BE2C (cell line): ENCODE results near the gene PRELID1.

Experiments used
- DNase-seq: peaks from one replicate; pipeline ENCODE4 v3.0.0-alpha.2; 2020
- H3K27me3 ChIP-seq: fragments of 250-450 bp; sonication (Bioruptor Pico); 2 replicates; pipeline ENCODE4 v1.5.1; 2020; ENCODE audit warnings: mild to moderate bottlenecking
- H3K36me3 ChIP-seq: fragments of 250-450 bp; sonication (Bioruptor Pico); 2 replicates; pipeline ENCODE4 v1.5.1; 2020; ENCODE audit warnings: mild to moderate bottlenecking
- H3K4me1 ChIP-seq: fragments of 250-450 bp; sonication (Bioruptor Pico); 2 replicates; pipeline ENCODE4 v1.5.1; 2020
- H3K4me3 ChIP-seq: 2 replicates; pipeline ENCODE4 v1.5.1; 2011; ENCODE audit warnings: low read depth, low read length
- H3K9me3 ChIP-seq: fragments of 250-450 bp; sonication (Bioruptor Pico); 2 replicates; pipeline ENCODE4 v1.5.1; 2020
- TF ChIP-seq, protein P1 (sequence below): IDR thresholded peaks from 2 replicates; pipeline ENCODE4 v1.5.1; 2012; ENCODE audit warnings: mild to moderate bottlenecking, low read depth, low read length

PRELID1 gene

DNA sequence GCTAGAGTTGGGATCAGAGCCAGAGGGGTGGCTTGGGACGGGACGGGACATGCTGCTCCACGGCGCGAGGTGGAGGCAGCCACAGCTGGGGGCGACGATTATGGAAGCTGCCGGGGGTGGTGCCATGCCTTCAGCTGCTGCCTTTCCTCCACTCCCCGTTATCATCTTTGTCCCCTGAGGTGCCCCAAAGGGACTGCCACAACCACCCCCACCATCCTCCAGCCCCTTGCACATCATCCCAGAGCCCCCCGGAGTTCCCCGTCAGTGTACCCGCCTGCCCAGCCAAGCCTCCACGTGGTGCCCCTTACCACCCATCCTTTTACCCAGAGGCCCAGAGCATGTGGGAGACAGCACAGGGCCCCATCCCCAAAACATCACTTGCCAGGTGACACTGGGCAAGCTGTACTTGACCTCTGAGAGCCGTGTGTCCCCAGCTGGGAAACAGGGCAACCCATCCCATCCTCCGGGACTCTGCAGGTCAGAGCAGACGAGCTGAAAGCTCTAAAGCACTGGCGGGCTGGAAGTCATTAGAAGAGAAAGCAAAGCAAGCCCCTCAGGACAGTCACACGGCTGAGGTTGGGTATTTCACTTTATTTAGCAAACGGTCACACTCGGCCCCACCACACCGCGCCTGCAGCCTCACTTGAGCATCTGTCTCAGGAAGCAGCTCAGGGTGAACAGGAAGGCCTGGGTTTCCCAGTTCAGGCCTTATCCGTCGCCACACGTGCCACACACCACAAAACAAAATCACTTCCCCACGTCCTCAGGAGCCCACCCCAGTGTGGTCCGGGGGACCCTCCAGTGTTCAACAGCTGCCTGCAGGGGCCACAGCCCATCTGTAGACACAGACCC is 27.6 kb downstream of the PRELID1 start:
- H3K9me3 ChIP-seq, result no peaks in the 10 kb centered on the region
- peaks cover 46% of the 10 kb centered on the region for H3K36me3 ChIP-seq
- peaks cover 18% of the 10 kb centered on the region for H3K4me1 ChIP-seq
- TF ChIP-seq, protein P1, sequence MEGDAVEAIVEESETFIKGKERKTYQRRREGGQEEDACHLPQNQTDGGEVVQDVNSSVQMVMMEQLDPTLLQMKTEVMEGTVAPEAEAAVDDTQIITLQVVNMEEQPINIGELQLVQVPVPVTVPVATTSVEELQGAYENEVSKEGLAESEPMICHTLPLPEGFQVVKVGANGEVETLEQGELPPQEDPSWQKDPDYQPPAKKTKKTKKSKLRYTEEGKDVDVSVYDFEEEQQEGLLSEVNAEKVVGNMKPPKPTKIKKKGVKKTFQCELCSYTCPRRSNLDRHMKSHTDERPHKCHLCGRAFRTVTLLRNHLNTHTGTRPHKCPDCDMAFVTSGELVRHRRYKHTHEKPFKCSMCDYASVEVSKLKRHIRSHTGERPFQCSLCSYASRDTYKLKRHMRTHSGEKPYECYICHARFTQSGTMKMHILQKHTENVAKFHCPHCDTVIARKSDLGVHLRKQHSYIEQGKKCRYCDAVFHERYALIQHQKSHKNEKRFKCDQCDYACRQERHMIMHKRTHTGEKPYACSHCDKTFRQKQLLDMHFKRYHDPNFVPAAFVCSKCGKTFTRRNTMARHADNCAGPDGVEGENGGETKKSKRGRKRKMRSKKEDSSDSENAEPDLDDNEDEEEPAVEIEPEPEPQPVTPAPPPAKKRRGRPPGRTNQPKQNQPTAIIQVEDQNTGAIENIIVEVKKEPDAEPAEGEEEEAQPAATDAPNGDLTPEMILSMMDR, result no peak
- no peaks in the 10 kb centered on the region for H3K27me3 ChIP-seq
- no peak for DNase-seq
- no peak overlapping the region for H3K4me3 ChIP-seq

DNA sequence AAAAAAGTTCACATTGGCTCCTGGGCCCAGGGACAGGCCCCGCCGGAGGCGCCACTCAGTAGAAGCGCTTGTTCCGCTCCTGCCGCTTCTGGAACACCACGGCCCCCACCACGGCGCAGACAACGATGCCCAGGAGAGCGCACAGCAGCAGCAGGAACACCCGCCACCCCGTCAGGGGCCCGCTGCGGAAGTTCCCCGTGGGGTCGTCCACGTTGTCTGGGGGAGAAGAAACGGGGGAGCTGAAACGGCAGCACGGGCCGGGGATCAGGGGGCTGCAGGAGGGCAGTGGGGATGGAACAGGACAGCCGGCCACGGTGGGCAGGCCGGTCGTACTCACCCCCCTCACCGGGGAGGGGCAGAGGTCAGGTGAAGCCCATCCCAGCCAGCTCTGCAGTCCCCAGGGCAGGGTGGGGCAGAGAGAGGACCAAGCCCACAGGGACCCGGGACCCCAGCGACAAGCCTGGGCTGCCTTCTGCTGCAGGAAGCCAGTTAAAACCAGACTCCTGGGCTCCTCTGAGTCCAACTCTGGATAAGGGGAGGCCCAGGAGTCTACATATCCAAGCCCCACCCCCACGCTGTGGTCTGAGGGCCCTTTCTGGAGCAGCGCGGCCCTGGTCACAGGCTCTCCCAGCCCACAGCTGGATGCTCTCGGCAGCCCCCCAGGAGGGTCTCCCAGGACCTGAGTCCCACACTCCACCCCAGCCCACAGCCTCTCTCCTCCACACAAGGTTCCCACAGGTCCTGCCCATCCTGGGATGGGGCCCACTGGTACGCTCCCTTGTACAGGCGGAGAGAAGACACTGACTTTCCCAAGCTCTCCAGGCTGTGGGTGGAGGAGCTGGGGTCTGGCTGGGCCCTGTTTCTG is 28.7 kb downstream of the PRELID1 start:
- H3K4me3 ChIP-seq, result no peak overlapping the region
- TF ChIP-seq, protein P1, result no peak
- no peaks in the 10 kb centered on the region for H3K9me3 ChIP-seq
- H3K4me1 ChIP-seq, result peaks cover 18% of the 10 kb centered on the region
- H3K27me3 ChIP-seq, result no peaks in the 10 kb centered on the region
- H3K36me3 ChIP-seq, result peaks cover 53% of the 10 kb centered on the region
- DNase-seq, result no peak

DNA sequence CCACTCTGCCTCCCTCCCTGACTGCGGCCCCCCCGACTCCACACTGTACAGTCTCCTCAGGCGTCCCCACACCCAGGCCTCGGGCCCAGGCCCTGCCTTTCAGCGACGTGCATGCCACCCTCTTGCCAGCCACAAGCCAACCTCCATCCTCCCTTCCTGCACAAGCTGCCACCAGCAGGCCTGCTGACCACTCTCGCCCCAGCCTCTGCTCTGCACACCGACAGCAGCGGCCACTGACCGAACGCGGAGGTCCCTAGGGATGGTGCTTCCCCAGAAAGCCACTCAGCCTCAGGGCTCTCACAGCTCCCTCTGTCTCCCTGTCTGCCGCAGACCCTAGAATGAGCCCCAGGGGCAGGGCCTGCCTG is 29.3 kb downstream of the PRELID1 start:
- peak; percentile 22 for DNase-seq
- Histone ChIP-seq H3K4me1 (peaks cover 18% of the 10 kb centered on the region), H3K4me3 (no peak overlapping the region), H3K36me3 (peaks cover 59% of the 10 kb centered on the region), H3K9me3 (no peaks in the 10 kb centered on the region), H3K27me3 (no peaks in the 10 kb centered on the region)
- TF ChIP-seq, protein P1, result no peak

DNA sequence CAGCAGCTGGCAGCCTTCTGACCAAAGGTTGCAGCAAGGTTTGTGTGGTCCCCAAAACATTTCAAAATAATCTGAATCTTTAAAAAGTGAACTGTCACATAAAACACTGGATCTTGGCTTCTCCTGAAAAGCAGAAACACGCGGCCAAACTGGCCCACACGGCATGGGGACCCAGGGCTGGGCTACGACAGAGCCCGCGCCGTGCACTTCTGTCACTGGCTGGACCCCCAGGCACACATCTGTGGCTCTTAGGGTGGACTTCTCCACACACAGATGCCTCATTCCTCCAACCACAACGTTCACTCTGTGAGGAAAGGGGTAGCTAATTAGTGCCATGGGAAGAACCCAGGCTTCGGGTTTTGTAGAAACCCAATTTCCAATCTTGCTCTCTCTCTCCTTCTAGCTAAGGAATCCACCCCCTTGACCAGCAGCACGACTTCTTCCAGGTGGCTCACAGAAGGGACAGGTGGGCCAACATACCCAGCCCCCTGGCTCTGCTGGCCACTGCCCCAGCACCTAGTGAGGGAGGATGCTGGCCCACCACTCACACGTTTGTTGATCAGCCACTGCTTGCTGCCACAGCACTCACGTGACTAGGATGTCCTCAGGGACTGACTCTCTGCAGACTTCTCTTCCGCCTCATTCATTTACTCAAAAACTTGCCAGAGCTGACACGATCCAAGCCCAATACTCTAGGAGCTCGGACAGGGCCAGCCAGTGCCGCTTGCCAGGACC is 30.0 kb downstream of the PRELID1 start:
- Histone ChIP-seq H3K4me3 (no peak overlapping the region), H3K9me3 (no peaks in the 10 kb centered on the region), H3K36me3 (peaks cover 66% of the 10 kb centered on the region), H3K27me3 (no peaks in the 10 kb centered on the region), H3K4me1 (peaks cover 18% of the 10 kb centered on the region)
- TF ChIP-seq, protein P1, result no peak
- no peak for DNase-seq

DNA sequence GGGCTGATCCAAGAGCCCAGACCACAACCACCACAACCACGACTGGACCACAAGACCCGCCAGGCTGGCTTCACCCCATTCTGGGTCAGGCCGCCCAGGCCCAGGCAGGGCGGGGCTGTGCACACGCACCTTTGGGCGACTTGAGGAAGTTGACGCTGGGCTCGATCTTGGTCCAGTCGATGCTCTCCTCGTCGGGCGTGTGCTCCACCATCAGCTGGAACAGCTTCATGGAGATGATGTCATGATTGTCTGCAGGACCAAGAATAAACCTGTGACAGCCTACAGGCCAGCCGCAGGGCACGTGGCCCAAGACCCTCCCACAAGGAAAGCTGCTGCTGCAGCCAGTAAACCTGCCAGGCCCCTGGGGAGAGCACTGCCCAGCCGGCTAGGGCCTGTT is 30.6 kb downstream of the PRELID1 start:
- TF ChIP-seq, protein P1, result no peak
- peaks cover 18% of the 10 kb centered on the region for H3K4me1 ChIP-seq
- H3K27me3 ChIP-seq, result no peaks in the 10 kb centered on the region
- H3K36me3 ChIP-seq, result peaks cover 68% of the 10 kb centered on the region
- H3K4me3 ChIP-seq, result no peak overlapping the region
- H3K9me3 ChIP-seq, result no peaks in the 10 kb centered on the region
- peak; percentile 93 for DNase-seq
